ENCODE data around the gene DVL2.
"Not testable (repeated sequence)": the region's sequence is repeated elsewhere in the genome, so short reads cannot be mapped to it uniquely, and the experiment has no call there.

DVL2 gene

DNA sequence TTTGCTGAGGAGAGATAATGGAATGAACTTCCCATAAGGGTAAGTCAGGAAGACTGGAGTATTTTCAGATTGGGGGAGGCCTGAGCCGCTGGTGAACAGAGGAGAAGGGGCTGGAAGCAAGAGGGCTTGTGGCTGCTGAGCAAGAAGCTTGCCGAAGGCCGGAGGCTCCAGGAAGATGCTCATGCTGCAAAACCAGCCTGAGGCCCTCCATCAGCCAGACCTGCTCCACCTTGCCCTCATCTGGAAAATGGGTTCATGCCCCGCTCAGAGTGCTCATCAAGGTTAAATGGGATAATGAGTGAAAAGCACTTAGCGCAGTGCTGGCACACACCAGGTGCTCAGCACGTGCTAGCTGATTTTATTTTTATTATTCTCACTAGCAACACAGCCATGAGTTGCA is 49.7 kb downstream of the DVL2 start:
- in situ Hi-C loops (cut with MboI; ENCODE audit: low sequenced_read_pairs, unreplicated experiment) = no loop called here
- TF ChIP-seq, protein P1, sequence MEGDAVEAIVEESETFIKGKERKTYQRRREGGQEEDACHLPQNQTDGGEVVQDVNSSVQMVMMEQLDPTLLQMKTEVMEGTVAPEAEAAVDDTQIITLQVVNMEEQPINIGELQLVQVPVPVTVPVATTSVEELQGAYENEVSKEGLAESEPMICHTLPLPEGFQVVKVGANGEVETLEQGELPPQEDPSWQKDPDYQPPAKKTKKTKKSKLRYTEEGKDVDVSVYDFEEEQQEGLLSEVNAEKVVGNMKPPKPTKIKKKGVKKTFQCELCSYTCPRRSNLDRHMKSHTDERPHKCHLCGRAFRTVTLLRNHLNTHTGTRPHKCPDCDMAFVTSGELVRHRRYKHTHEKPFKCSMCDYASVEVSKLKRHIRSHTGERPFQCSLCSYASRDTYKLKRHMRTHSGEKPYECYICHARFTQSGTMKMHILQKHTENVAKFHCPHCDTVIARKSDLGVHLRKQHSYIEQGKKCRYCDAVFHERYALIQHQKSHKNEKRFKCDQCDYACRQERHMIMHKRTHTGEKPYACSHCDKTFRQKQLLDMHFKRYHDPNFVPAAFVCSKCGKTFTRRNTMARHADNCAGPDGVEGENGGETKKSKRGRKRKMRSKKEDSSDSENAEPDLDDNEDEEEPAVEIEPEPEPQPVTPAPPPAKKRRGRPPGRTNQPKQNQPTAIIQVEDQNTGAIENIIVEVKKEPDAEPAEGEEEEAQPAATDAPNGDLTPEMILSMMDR (IDR thresholded peaks at IDR 0.05; ENCODE audit: borderline replicate concordance, control extremely low read depth, extremely low read depth, insufficient read depth, missing control alignments) = no peak
- DNase-seq (ENCODE audit: low spot score) = no peak

DNA sequence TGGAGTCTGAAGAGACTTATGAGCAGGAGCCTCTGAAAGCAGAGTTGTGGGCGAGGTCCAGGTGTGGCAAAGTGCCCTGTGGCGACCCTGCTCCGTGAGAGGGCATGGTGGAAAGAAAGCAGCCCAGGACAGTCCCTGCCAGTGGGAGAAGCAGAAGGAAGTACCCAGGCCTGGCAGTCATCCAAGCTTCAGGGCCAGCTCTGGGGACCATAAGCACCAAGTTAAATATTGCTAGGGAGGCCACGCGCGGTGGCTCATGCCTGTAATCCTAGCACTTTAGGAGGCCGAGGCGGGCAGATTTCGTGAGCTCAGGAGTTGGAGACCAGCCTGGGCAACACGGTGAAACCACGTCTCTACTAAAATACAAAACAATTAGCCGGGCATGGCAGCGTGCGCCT is 50.2 kb downstream of the DVL2 start:
- TF ChIP-seq, protein P1 (IDR thresholded peaks at IDR 0.05; ENCODE audit: borderline replicate concordance, control extremely low read depth, extremely low read depth, insufficient read depth, missing control alignments) = no peak
- in situ Hi-C loops (cut with MboI; ENCODE audit: low sequenced_read_pairs, unreplicated experiment) = no loop called here
- DNase-seq (ENCODE audit: low spot score) = no peak

DNA sequence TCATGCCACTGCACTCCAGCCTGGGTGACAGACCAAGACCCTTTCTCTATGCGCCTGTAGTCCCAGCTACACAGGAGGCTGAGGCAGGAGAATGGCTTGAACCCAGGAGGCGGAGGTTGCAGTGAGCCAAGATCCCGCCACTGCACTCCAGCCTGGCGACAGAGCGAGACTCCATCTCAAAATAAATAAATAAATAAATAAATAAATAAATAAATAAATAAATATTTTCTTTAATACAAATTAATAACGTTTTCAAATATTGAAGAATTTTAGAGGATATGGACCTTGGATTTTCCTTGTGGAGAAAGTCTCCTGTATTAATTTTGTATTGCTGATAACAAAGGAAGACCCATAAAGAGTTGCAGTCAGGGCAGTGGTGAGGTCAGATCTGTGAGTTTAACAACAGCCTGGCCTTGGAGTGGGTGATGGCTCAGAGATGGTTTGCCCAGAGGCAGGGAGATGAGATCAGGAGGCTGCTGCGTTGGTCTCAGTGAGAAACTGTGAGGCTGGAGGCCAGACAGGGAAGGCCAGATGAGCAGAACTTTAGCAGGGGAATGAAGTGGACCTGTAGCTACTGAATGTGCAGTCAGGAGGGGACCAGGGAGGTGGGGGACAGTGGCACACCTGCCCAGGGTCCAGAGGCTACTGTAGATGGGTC is 50.8 kb downstream of the DVL2 start:
- in situ Hi-C loops (cut with MboI; ENCODE audit: low sequenced_read_pairs, unreplicated experiment) = no loop called here
- no peak for DNase-seq (ENCODE audit: low spot score)
- TF ChIP-seq, protein P1 (IDR thresholded peaks at IDR 0.05; ENCODE audit: borderline replicate concordance, control extremely low read depth, extremely low read depth, insufficient read depth, missing control alignments) = no peak

DNA sequence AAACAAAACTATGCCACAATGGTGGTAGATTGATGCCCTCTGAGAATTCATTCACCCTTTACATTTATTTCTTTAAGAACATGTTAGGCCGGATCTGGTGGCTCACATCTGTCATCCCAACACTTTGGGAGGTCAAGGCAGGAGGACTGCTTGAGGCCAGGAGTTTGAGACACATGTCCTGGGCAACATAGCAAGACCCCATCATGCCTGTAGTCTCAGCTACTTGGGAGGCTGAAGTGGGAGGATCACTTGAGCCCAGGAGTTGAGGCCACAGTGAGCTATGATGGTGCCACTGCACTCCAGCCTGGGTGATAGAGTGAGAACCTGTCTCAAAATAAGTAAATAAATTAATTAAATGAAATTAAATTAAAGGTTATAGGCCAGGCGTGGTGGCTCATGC is 52.2 kb downstream of the DVL2 start:
- in situ Hi-C loops (cut with MboI; ENCODE audit: low sequenced_read_pairs, unreplicated experiment); DNase-seq (ENCODE audit: low spot score): not testable (repeated sequence)

DNA sequence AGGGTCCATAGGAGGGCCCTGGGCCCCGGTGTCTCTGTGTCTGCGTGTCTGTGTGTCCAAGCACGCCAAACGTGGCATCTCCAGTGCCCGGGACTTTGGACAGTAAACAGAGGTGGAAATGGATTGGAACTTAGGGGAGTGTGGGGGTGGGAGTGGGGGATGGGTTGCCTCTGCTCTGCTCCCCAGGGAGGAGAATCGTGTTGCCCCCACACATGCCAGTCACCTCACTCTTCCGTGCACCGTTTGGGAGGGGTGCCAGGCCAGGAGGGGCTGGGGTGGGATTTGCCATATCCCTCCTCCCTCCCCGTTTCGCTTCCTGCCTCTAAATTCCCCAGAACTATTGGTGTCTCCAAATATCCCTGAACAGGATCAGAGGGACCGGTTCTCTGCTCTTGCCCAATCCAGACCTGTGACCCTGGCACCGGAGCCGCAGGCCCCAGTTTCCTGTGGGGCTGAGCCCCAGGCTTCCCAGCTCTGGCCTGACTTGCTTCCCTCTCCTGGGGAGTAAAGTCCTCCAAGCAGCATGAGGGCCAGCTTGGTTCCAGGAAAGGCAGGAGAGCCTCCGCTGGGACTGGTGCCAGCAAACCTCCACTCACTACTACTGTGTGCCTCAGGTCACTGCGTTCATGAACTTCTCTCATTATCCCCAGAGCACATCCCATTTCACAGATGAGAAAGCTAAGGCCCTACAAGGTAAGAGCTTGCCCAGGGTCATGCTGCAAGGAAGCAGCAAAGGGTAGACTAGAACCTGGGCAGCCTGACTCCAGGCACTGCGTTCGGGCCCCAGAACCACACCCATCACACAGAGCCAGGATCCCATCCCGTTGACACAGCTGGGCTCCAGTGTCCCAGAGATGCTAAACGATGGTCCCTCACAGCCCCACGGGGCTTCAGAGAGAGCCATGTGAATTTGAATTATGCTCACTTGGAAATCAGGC is 54.7 kb downstream of the DVL2 start, which contains the start of gene ASGR1:
ASGR1 (minus strand) TSS at position 54 of the 938 bp plus-strand sequence. CDS start 807 bp downstream, outside the sequence.
- in situ Hi-C loops (cut with MboI; ENCODE audit: low sequenced_read_pairs, unreplicated experiment) = no loop called here

DNA sequence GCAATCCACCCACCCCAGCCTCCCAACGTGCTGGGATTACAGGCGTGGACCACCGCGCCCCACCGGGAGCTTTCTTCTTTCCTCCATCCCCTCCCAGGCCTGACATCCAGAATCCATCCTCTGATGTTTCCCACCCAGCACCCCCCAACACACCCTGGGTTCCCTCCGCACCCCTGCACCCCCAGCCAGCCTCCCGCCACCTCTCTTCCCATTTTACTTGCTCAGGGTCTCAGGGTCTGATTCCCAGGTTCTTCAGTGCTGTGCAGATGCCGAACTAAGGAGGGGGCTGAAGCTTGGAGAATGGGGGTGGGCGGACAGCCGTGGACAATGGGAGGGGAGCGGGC is 55.4 kb downstream of the DVL2 start:
- TF ChIP-seq, protein P1 (IDR thresholded peaks at IDR 0.05; ENCODE audit: borderline replicate concordance, control extremely low read depth, extremely low read depth, insufficient read depth, missing control alignments) = no peak
- in situ Hi-C loops (cut with MboI; ENCODE audit: low sequenced_read_pairs, unreplicated experiment) = no loop called here
- no peak for DNase-seq (ENCODE audit: low spot score)

More for the DNA sequence above, 54.7 kb downstream of the DVL2 start, which contains the start of gene ASGR1:
- TF ChIP-seq, protein P1 (IDR thresholded peaks at IDR 0.05; ENCODE audit: borderline replicate concordance, control extremely low read depth, extremely low read depth, insufficient read depth, missing control alignments) = no peak
- DNase-seq (ENCODE audit: low spot score) = no peak
